Chondrocyte (in vitro differentiated cells): Measurements from ENCODE around the gene WNT8B. TPM values are rescaled to one million over a fixed set of nuclear protein-coding genes. Genes with fewer than 3 reads are reported as not detected.

ENCODE experiments used
- DNase-seq: peaks from one replicate; pipeline ENCODE4 v3.0.0; 2021; ENCODE audit warnings: mixed read lengths, low spot score
- H3K27ac Mint-ChIP-seq: one replicate; pipeline ENCODE4 v1.8.0; 2021; ENCODE audit warnings: mild to moderate bottlenecking, moderate library complexity, mixed read lengths; ENCODE audit not compliant: unreplicated experiment
- H3K27me3 Mint-ChIP-seq: 2 replicates; pipeline ENCODE4 v1.8.0; 2021; ENCODE audit warnings: low read depth, mixed read lengths
- H3K36me3 Mint-ChIP-seq: 2 replicates; pipeline ENCODE4 v1.8.0; 2021; ENCODE audit warnings: low read depth, mixed read lengths
- H3K4me1 Mint-ChIP-seq: 2 replicates; pipeline ENCODE4 v1.8.0; 2021; ENCODE audit warnings: low read depth, mild to moderate bottlenecking, mixed read lengths
- H3K4me3 Mint-ChIP-seq: one replicate; pipeline ENCODE4 v1.8.0; 2021; ENCODE audit warnings: mild to moderate bottlenecking, moderate library complexity, mixed read lengths; ENCODE audit not compliant: unreplicated experiment
- H3K9me3 Mint-ChIP-seq: 2 replicates; pipeline ENCODE4 v1.8.0; 2021; ENCODE audit warnings: low read depth, mixed read lengths
- CTCF ChIP-seq: fragments of 200-600 bp; sonication (generic); IDR thresholded peaks from 2 replicates; pipeline ENCODE4 v1.5.0; 2021; ENCODE audit warnings: antibody characterized with exemption, mild to moderate bottlenecking, moderate library complexity
- total RNA-seq: library from RNA; stranded (reverse); gene quantifications from 3 replicates; pipeline ENCODE4 v1.2.1, GENCODE V29; 2021

Gene WNT8B
- total RNA-seq, 1 donor from 2014 or later: not detected

GRCh38 chr10:100528123-100528886 is 65.5 kb downstream of the WNT8B start:
- H3K27ac Mint-ChIP-seq: peak overlapping the region; percentile 96
- H3K4me1 Mint-ChIP-seq: peaks cover 24% of the 10 kb centered on the region
- H3K4me3 Mint-ChIP-seq: peak overlapping the region; percentile 100
- no peak for DNase-seq
- no peaks in the 10 kb centered on the region for H3K27me3 Mint-ChIP-seq
- no peaks in the 10 kb centered on the region for H3K9me3 Mint-ChIP-seq
- peaks cover 18% of the 10 kb centered on the region for H3K36me3 Mint-ChIP-seq
- TF ChIP-seq CTCF: no peak

DNA sequence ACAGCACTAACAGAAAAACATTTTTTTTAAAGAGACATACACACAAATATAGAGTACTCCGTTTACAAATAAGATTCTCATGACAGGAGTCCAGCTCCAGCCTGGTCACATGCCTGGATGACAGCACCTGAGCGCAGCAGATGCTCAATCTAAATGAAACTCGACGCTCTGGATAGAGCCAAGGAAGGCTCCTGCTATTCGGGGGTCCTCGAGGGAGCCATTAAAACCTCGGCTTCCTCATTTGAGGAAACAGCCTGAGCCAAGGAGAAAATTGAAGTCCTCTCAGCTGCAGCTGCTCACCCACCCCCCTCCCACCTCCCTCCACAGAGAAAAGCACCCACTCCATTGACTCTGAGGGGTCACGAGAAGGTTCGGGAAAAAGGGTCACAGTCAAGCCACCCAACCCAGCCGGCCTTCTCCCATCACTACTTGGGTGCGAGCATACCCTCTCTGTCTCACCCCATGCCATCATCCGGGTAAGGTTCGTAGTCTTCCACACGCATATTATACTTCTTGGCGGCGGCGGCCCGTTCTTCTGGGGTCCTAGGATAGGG is 66.2 kb downstream of the WNT8B start:
- Mint-ChIP-seq H3K9me3 (no peaks in the 10 kb centered on the region), H3K4me3 (peak overlapping the region; percentile 100), H3K27me3 (no peaks in the 10 kb centered on the region), H3K4me1 (peaks cover 24% of the 10 kb centered on the region), H3K36me3 (peaks cover 11% of the 10 kb centered on the region), H3K27ac (peak overlapping the region; percentile 96)
- TF ChIP-seq CTCF: no peak
- DNase-seq: no peak

DNA sequence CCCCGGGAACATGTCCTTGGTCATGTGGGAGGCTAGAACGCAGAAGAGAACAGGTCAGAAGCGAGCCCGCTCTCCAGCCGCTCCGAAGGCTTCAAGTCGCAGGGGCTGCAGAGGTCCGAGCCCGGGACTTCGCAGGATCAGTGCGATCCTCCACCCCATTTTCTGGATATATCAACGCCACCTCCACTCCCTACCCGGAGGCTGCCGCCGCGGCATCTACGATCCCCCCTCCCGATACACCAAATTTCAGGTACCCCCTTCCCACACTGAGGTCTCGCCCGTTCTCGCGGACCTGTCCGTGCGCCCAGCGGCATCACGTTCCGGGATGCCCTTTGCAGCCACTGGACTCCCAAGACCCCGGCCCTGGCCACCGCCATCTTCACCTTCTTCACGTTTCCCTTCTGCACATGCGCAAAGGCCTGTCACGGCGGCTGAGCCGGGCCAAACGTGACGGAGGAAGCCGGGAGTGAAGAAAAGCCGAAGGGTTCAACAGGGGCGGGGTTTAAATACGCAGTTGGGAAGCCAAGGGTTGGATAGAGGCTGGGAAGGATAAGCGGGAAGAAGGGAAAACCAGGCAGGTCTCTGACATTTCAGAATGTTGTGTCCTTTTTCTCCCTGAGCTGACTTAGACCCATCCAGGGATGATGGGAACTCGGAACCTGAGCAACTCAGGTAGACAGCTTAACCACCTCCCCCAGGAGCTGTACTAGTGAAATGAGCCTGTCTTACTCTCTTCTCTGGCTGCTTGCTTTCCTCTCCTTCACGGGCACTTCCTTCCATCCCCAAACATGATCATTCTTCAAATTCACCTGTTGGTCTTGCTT is 66.9 kb downstream of the WNT8B start, which contains the start of gene NDUFB8:
Gene NDUFB8 (minus strand): TSS at position 397 of the 824 bp plus-strand sequence. CDS start 20 bp downstream, at position 377.
- no peaks in the 10 kb centered on the region for H3K27me3 Mint-ChIP-seq
- H3K27ac Mint-ChIP-seq: peak within 1 kb of the TSS; percentile 96
- peaks cover 24% of the 10 kb centered on the region for H3K4me1 Mint-ChIP-seq
- H3K4me3 Mint-ChIP-seq: peak within 1 kb of the TSS; percentile 100
- TF ChIP-seq CTCF: no peak
- peaks cover 10% of the 10 kb centered on the region for H3K36me3 Mint-ChIP-seq
- H3K9me3 Mint-ChIP-seq: no peaks in the 10 kb centered on the region
- peak; percentile 95 for DNase-seq

- Mint-ChIP-seq H3K9me3 (no peaks in the 10 kb centered on the region), H3K27ac (no peak overlapping the region)
Observed at GRCh38 chr10:100531761-100532160, 69.0 kb downstream of the WNT8B start.

More at GRCh38 chr10:100531761-100532160, 69.0 kb downstream of the WNT8B start:
- no peak for TF ChIP-seq CTCF
- H3K4me3 Mint-ChIP-seq: no peak overlapping the region
- H3K27me3 Mint-ChIP-seq: no peaks in the 10 kb centered on the region
- H3K4me1 Mint-ChIP-seq: peaks cover 24% of the 10 kb centered on the region
- no peak for DNase-seq
- peaks cover 2% of the 10 kb centered on the region for H3K36me3 Mint-ChIP-seq

Other genes starting within 250 kb of the WNT8B start
- 16.3 to 18.7 TPM (median 16.3 TPM) in 3 replicates for gene CHUK, start 233.4 kb upstream of the WNT8B start, total RNA-seq
- gene CWF19L1, start 195.4 kb upstream of the WNT8B start, total RNA-seq: 11.9 to 16.9 TPM (median 14.1 TPM) in 3 replicates
- 25.9 to 35.1 TPM (median 29.7 TPM) in 3 replicates for gene BLOC1S2, start 176.3 kb upstream of the WNT8B start, total RNA-seq
- not detected in 3 replicates for gene PKD2L1, start 132.8 kb upstream of the WNT8B start, total RNA-seq
- 54.4 to 74.1 TPM (median 72.2 TPM) in 3 replicates for gene SCD, start 115.8 kb upstream of the WNT8B start, total RNA-seq
- 8.5 to 12.4 TPM (median 8.9 TPM) in 3 replicates for gene SEC31B, start 56.9 kb downstream of the WNT8B start, total RNA-seq
- 124 to 134 TPM (median 127 TPM) in 3 replicates for gene NDUFB8, start 66.9 kb downstream of the WNT8B start, total RNA-seq
- gene HIF1AN, start 72.9 kb downstream of the WNT8B start, total RNA-seq: 39.2 to 50.8 TPM (median 43.1 TPM) in 3 replicates